Mesendoderm (in vitro differentiated cells): ENCODE data around the gene TMPRSS9.

Source experiments
- DNase-seq: peaks from one replicate; pipeline ENCODE4 v3.0.0; 2013
- H2AK5ac ChIP-seq: 2 replicates; pipeline ENCODE4 v1.6.1; 2013; ENCODE audit warnings: low read length, inconsistent platforms
- H2BK120ac ChIP-seq: 2 replicates; pipeline ENCODE4 v1.6.1; 2013; ENCODE audit warnings: low read depth, mild to moderate bottlenecking, low read length, moderate library complexity, mixed read lengths
- H2BK15ac ChIP-seq: replicated peaks from 2 replicates; pipeline ENCODE4 v1.6.1; 2013; ENCODE audit warnings: low read depth, mild to moderate bottlenecking, moderate library complexity
- H2BK5ac ChIP-seq: 2 replicates; pipeline ENCODE4 v1.6.1; 2013; ENCODE audit warnings: low read length, inconsistent platforms
- H3K18ac ChIP-seq: 2 replicates; pipeline ENCODE4 v1.6.1; 2013; ENCODE audit warnings: mild to moderate bottlenecking, low read length, mixed read lengths
- H3K23ac ChIP-seq: one replicate; pipeline ENCODE4 v1.6.1; 2013; ENCODE audit warnings: low read length
- H3K27ac ChIP-seq: 2 replicates; pipeline ENCODE4 v1.5.1; 2013; ENCODE audit warnings: low read depth, mild to moderate bottlenecking, inconsistent platforms, low read length, moderate library complexity
- H3K27me3 ChIP-seq: 2 replicates; pipeline ENCODE4 v1.6.1; 2013; ENCODE audit warnings: low read length, control low read depth, mild to moderate bottlenecking, inconsistent platforms; ENCODE audit not compliant: insufficient read depth, poor library complexity
- H3K36me3 ChIP-seq: 2 replicates; pipeline ENCODE4 v1.6.1; 2013; ENCODE audit warnings: low read length, inconsistent platforms; ENCODE audit not compliant: control insufficient read depth, insufficient read depth
- H3K4ac ChIP-seq: one replicate; pipeline ENCODE4 v1.6.1; 2013; ENCODE audit warnings: low read depth, mild to moderate bottlenecking, low read length, moderate library complexity
- H3K4me1 ChIP-seq: 2 replicates; pipeline ENCODE4 v1.6.1; 2013; ENCODE audit warnings: low read depth, low read length, inconsistent platforms; ENCODE audit not compliant: control insufficient read depth
- H3K4me2 ChIP-seq: 2 replicates; pipeline ENCODE4 v1.6.1; 2013; ENCODE audit warnings: low read length
- H3K4me3 ChIP-seq: 2 replicates; pipeline ENCODE4 v1.5.1; 2013; ENCODE audit warnings: mild to moderate bottlenecking, low read length
- H3K56ac ChIP-seq: one replicate; pipeline ENCODE4 v1.6.1; 2013; ENCODE audit warnings: low read length
- H3K79me1 ChIP-seq: 2 replicates; pipeline ENCODE4 v1.6.1; 2013; ENCODE audit warnings: low read length, inconsistent platforms
- H3K79me2 ChIP-seq: 2 replicates; pipeline ENCODE4 v1.6.1; 2013; ENCODE audit warnings: mild to moderate bottlenecking, low read length; ENCODE audit not compliant: control insufficient read depth, insufficient read depth
- H3K9ac ChIP-seq: 2 replicates; pipeline ENCODE4 v1.6.1; 2013; ENCODE audit warnings: low read length, inconsistent platforms
- H4K5ac ChIP-seq: one replicate; pipeline ENCODE4 v1.6.1; 2013; ENCODE audit warnings: low read length
- H4K8ac ChIP-seq: one replicate; pipeline ENCODE4 v1.6.1; 2013; ENCODE audit warnings: low read depth, mild to moderate bottlenecking, control low read depth, low read length, moderate library complexity
- WGBS: extraction: QIAGEN DNeasy Blood & Tissue Kit; methylation state at CpG from one replicate; pipeline ENCODE4 v1.1.7; 2013; ENCODE audit warnings: low lambda C conversion rate, missing lambda C conversion rate; ENCODE audit not compliant: insufficient coverage; ENCODE audit errors: extremely low coverage; 5-methylcytosine and 5-hydroxymethylcytosine counted together

TMPRSS9 gene

DNA sequence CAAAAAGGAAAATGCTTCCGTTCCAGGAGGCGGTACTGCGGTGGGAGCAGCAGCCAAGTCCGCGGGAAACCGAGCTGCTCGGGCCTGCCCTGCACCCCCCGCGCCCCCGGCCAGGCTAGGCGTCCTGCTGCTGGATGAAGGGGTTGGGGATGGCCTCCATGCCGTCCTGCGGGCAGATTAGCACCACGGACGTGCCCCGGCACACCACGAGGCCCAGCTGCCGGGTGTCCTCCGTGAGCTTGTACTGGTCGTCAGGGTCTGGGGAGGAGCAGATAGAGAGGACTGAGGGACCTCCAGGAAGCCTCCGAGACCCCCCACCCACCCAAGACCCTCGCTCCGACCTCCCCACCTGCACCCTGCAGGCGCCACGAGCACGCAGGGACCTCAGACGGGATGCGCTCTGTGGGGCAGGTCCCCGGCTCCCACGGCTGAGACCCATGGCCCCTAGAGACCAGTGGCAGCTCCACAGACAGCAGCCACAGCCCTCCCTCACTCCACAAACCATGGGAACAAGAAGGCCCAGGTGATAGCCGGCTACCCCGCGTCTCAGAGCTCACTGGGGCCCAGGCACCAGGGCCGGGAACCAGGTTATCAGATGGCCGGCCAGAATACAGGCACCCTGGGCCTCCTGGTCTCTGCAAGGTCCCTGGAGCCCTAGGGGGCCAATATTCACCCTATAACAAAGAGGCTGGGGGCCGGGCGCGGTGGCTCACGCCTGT lies 38.3 kb upstream of the TMPRSS9 start:
- Histone ChIP-seq H3K27me3 (no peaks in the 10 kb centered on the region), H3K79me2 (peaks cover 8% of the 10 kb centered on the region), H2BK15ac (no peak overlapping the region), H4K8ac (no peak overlapping the region), H3K27ac (no peak overlapping the region), H3K4ac (no peak overlapping the region), H3K79me1 (peaks cover 6% of the 10 kb centered on the region), H3K56ac (no peak overlapping the region), H3K4me3 (no peak overlapping the region), H3K9ac (no peak overlapping the region), H3K4me1 (no peaks in the 10 kb centered on the region), H3K23ac (no peak overlapping the region), H3K18ac (no peak overlapping the region), H4K5ac (no peak overlapping the region), H3K36me3 (peaks cover 2% of the 10 kb centered on the region), H2AK5ac (no peak overlapping the region), H2BK120ac (no peak overlapping the region), H3K4me2 (no peak overlapping the region), H2BK5ac (no peak overlapping the region)
- DNase-seq = no peak
- no CpG with 5 or more reads among the region's 39 CpGs for WGBS

DNA sequence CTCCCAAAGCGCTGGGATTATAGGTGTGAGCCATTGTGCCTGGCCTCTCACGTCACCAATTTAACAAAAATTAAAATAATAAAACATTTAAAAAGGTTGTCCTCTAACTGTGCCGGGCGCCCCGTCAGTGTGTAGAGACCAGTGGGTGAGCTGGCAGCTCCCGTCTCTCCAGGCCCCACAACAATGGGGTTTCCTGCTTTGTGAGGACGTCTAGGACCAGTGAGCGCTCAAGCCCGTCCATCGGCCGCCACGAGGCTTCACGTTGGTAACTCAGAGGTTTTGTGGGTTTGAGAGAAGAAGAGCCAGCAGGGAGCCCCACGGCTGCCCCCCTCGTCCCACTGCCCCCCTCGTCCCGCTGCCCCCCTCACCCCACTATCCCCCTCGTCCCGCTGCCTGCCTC lies 36.4 kb upstream of the TMPRSS9 start:
- Histone ChIP-seq H2BK120ac (no peak overlapping the region), H3K18ac (no peak overlapping the region), H2BK15ac (no peak overlapping the region), H3K36me3 (peaks cover 2% of the 10 kb centered on the region), H4K8ac (no peak overlapping the region), H3K27me3 (no peaks in the 10 kb centered on the region), H2AK5ac (no peak overlapping the region), H2BK5ac (no peak overlapping the region), H3K4me1 (no peaks in the 10 kb centered on the region), H3K56ac (no peak overlapping the region), H4K5ac (no peak overlapping the region), H3K4ac (no peak overlapping the region), H3K79me1 (peaks cover 11% of the 10 kb centered on the region), H3K23ac (no peak overlapping the region), H3K79me2 (peaks cover 19% of the 10 kb centered on the region), H3K4me3 (no peak overlapping the region), H3K27ac (no peak overlapping the region), H3K9ac (no peak overlapping the region), H3K4me2 (no peak overlapping the region)
- WGBS = no CpG with 5 or more reads among the region's 19 CpGs
- no peak for DNase-seq

DNA sequence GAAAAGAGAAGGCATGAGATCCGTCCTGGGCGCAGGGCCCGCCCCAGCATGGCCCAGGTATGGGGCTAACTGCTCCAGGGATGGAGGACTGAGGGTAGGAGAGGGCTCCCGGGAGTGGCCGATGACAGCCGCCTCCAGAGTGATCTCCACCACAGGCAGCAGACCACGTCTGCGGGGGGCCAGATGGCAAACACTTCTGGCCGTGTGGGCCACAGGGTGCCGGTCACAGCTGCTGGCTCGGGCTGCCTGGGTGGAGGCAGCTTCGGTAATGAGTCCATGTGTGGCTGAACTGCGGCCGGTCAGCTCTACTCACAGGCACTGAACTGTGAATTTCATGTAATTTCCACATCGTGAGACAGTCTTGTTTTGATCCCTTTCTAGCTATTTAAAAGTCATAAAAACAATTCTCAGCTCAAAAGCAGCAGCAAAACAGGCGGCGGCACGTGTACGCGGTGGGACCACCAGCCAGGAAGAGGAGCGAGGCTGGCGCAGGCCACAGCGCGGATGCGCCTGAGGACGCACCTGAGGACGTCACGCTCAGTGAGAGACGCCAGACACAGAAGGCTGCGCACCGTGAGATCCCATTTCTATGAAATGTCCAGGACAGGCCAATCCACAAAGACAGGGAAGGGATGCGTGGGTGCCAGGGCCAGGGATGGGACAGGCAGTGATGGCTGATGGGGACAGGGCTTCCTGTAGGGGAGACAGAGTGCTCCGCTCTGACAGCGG lies 35.7 kb upstream of the TMPRSS9 start:
- no peak for DNase-seq
- Histone ChIP-seq H3K79me2 (peaks cover 26% of the 10 kb centered on the region), H3K18ac (no peak overlapping the region), H3K4me2 (no peak overlapping the region), H3K4ac (no peak overlapping the region), H3K4me1 (no peaks in the 10 kb centered on the region), H2AK5ac (no peak overlapping the region), H3K27me3 (no peaks in the 10 kb centered on the region), H2BK120ac (no peak overlapping the region), H3K27ac (no peak overlapping the region), H4K5ac (no peak overlapping the region), H3K9ac (no peak overlapping the region), H3K79me1 (peaks cover 17% of the 10 kb centered on the region), H2BK5ac (no peak overlapping the region), H3K36me3 (peaks cover 2% of the 10 kb centered on the region), H3K23ac (no peak overlapping the region), H4K8ac (no peak overlapping the region), H2BK15ac (no peak overlapping the region), H3K56ac (no peak overlapping the region), H3K4me3 (no peak overlapping the region)
- WGBS = no CpG with 5 or more reads among the region's 34 CpGs

DNA sequence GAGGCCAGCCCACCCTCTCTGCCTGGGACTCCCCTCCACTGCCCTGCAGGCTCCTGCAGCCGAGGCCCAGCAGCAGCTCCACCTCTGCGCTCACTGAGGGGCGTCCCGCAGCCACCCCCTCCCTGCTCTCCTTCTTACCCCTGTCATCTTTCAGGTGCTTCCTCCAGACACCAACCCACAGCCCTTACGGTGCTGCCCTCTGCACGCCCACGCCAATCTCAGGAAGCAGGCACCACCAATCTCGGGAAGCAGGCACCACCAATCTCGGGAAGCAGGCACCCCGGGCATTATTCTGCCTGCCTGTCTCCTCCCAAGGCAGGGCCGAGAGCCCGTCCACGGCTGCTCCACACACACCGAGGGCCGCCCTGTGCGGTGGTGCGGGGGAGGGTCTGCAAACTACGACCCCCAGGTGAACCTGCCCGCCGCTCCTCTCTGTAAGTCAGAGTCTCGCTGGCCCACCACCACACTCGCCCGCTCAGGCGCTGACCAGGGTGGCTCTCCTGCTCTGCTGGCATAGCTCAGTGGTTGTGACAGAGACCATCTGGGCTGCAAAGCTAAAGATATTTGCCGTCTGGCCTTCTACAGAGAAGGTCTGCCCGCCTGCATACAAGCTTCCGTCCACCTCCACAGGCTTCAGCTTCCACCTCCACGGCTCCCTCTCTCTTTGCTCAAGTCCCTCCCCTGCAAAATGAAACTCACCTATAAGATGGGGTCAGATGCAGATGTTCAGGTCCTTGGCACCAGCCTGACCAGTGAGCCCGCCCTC lies 34.6 kb upstream of the TMPRSS9 start:
- Histone ChIP-seq H3K27me3 (no peaks in the 10 kb centered on the region), H4K5ac (no peak overlapping the region), H3K9ac (no peak overlapping the region), H2BK120ac (no peak overlapping the region), H3K18ac (no peak overlapping the region), H3K4me2 (no peak overlapping the region), H3K56ac (no peak overlapping the region), H3K79me2 (peaks cover 31% of the 10 kb centered on the region), H3K4me1 (peaks cover 2% of the 10 kb centered on the region), H3K23ac (no peak overlapping the region), H3K4me3 (no peak overlapping the region), H3K79me1 (peaks cover 23% of the 10 kb centered on the region), H3K4ac (no peak overlapping the region), H3K27ac (no peak overlapping the region), H2BK15ac (no peak overlapping the region), H4K8ac (no peak overlapping the region), H2BK5ac (no peak overlapping the region), H2AK5ac (no peak overlapping the region), H3K36me3 (peaks cover 2% of the 10 kb centered on the region)
- WGBS = no CpG with 5 or more reads among the region's 29 CpGs
- DNase-seq = no peak

DNA sequence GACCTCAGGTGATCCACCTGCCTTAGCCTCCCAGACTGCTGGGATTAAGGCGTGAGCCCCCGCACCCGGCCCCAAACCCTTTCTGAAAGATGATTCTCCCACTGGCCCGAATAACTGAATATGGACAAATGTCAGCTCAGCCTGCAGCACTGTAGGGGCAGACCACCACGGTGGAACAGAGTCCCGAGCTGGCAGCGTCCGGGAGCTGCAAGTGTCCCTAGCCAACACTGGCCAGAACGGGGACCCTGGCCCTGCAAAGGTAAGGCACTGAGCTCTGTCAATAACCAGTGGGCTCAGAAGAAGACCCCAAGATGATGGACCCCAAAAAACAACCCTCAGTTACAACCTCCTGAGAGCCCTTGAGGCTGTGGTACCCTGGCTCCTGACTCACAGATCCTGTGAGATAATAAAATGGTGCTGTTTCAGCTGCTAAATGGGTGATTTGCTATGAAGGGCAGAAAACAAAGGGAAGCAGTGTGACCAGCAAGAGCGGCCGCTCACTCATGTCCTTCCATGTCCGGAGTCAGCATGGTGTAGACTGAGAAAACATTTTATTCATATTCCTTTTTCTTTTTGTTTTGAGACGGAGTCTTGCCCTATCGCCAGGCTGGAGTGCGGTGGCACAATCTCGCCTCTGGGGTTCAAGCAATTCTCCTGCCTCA lies 33.2 kb upstream of the TMPRSS9 start:
- Histone ChIP-seq H2BK15ac (no peak overlapping the region), H3K79me1 (peaks cover 27% of the 10 kb centered on the region), H3K23ac (no peak overlapping the region), H3K4me1 (peaks cover 2% of the 10 kb centered on the region), H3K36me3 (peaks cover 2% of the 10 kb centered on the region), H3K79me2 (peaks cover 44% of the 10 kb centered on the region), H2AK5ac (no peak overlapping the region), H3K18ac (no peak overlapping the region), H3K27me3 (no peaks in the 10 kb centered on the region), H3K4me3 (no peak overlapping the region), H3K4me2 (no peak overlapping the region), H3K56ac (no peak overlapping the region), H4K5ac (no peak overlapping the region), H4K8ac (no peak overlapping the region), H3K9ac (peak overlapping the region; percentile 49), H2BK5ac (no peak overlapping the region), H3K4ac (no peak overlapping the region), H2BK120ac (no peak overlapping the region), H3K27ac (no peak overlapping the region)
- DNase-seq = peak; percentile 14
- no CpG with 5 or more reads among the region's 16 CpGs for WGBS
